22Rv1 (cell line): ENCODE measurements around the gene CCDC175.

ENCODE experiments used
- ZFX ChIP-seq: fragments of 450-650 bp; IDR thresholded peaks from 2 replicates; pipeline ENCODE4 v1.6.1; 2017; ENCODE audit warnings: antibody characterized with exemption, borderline replicate concordance
- TF ChIP-seq, protein P1 (sequence below): fragments of 450-650 bp; IDR thresholded peaks from 2 replicates; pipeline ENCODE4 v1.5.1; 2017; ENCODE audit warnings: mild to moderate bottlenecking

DNA sequence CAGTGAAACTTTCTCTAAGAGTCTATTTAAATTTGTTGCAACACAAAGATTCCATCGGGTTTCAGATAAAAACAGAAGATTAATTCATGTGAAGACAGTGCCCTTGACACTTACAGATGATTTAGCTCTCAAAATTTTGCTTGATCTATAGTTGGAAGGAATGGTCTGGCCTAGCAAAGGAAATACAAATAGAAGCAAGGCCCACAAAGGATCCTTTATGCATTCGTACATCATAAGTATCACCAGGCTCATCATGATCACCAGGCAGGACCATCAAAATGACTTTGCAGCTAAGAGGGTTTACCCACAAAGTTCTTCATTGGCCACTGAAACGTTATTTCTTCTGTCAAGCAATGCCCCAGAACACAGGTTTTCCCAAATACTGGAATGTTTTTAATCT lies 67.5 kb downstream of the CCDC175 start:
- TF ChIP-seq, protein P1, sequence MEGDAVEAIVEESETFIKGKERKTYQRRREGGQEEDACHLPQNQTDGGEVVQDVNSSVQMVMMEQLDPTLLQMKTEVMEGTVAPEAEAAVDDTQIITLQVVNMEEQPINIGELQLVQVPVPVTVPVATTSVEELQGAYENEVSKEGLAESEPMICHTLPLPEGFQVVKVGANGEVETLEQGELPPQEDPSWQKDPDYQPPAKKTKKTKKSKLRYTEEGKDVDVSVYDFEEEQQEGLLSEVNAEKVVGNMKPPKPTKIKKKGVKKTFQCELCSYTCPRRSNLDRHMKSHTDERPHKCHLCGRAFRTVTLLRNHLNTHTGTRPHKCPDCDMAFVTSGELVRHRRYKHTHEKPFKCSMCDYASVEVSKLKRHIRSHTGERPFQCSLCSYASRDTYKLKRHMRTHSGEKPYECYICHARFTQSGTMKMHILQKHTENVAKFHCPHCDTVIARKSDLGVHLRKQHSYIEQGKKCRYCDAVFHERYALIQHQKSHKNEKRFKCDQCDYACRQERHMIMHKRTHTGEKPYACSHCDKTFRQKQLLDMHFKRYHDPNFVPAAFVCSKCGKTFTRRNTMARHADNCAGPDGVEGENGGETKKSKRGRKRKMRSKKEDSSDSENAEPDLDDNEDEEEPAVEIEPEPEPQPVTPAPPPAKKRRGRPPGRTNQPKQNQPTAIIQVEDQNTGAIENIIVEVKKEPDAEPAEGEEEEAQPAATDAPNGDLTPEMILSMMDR = no peak
- TF ChIP-seq ZFX = no peak
